Measurements from ENCODE around the gene ZNF700. TPM values are rescaled to one million over a fixed set of nuclear protein-coding genes. Genes with fewer than 3 reads are reported as not detected.

Gene ZNF700
- total and polyA plus RNA-seq, 2 donors (not counting 1 experiment from before 2014, with no cell fraction given), result 14.3 to 34.9 TPM

DNA sequence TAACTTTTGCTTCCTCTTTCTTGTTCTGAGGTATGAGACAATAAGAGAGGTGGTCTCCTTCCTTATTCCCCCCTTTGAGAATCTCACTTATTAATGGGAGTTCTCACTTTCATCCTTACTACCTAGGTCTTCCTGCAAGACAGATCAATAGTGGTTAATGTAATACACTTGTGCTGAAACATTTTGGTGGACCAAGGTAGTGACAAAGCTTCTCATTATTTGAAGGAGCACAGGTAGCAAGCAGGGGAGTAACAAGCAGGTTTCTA, 17.9 kb downstream of the ZNF700 start:
- H3K27me3 ChIP-seq (replicated peaks in 1 of 4; ENCODE audit: control extremely low read depth in 1 of 4, control insufficient read depth in 3 of 4, insufficient read depth in 4 of 4, low read length in 3 of 4), result no peaks in the 10 kb centered on the region
- H3K4me2 ChIP-seq (replicated peaks; ENCODE audit: low read depth, low read length, poor library complexity, severe bottlenecking), result no peak overlapping the region
- H3K36me3 ChIP-seq (replicated peaks in 1 of 2; ENCODE audit: control extremely low read depth in 1 of 2, control insufficient read depth in 1 of 2, extremely low read depth in 1 of 2, insufficient read depth in 2 of 2, low read length in 1 of 2), result peaks cover 7 to 44% of the 10 kb centered on the region in 2 experiments
- H3K9ac ChIP-seq (ENCODE audit: low read length), result no peak overlapping the region
- H3K9me3 Mint-ChIP-seq (ENCODE audit: insufficient read depth), result peaks cover 26% of the 10 kb centered on the region
- peak; percentile 46 for DNase-seq
- no peaks in the 10 kb centered on the region for H3K4me1 ChIP-seq (ENCODE audit: control insufficient read depth in 2 of 2, insufficient read depth in 2 of 2, low read length in 2 of 2)
- H3K27ac Mint-ChIP-seq, result no peak overlapping the region
- H2AFZ ChIP-seq (ENCODE audit: insufficient read depth, low read depth, low read length, poor library complexity, severe bottlenecking), result no peak overlapping the region
- POLR2A ChIA-PET, result interaction anchor here (0.6 kb wide), 1 partner anchor 113 kb away, joined by 3 read pairs; no protein-coding TSS in a partner anchor
- intact Hi-C loops (cut with micrococcal nuclease), result no loop called here
- peaks cover 73% of the 10 kb centered on the region for H3K79me2 ChIP-seq (ENCODE audit: control insufficient read depth, insufficient read depth, low read length)
- ATAC-seq (ENCODE audit: low read depth), result no peak
- H3K4me3 ChIP-seq (ENCODE audit: control extremely low read depth in 1 of 5, extremely low read depth in 1 of 5, insufficient read depth in 1 of 5, low read depth in 2 of 5, low read length in 4 of 5), result no peak overlapping the region
- H3K27ac ChIP-seq (ENCODE audit: low read length in 2 of 2), result no peak overlapping the region
- H3K9me3 ChIP-seq (ENCODE audit: control extremely low read depth in 1 of 3, control insufficient read depth in 2 of 3, insufficient read depth in 1 of 3, low read length in 2 of 3), result peaks cover 7 to 78% (median 71%) of the 10 kb centered on the region in 3 donors
- no peaks in the 10 kb centered on the region for H3K27me3 Mint-ChIP-seq
- TF ChIP-seq EZH2 (IDR thresholded peaks at IDR 0.05; ENCODE audit: borderline replicate concordance, insufficient read depth, low read depth, low read length, poor library complexity, severe bottlenecking), result no peak
- TF ChIP-seq, protein P1, sequence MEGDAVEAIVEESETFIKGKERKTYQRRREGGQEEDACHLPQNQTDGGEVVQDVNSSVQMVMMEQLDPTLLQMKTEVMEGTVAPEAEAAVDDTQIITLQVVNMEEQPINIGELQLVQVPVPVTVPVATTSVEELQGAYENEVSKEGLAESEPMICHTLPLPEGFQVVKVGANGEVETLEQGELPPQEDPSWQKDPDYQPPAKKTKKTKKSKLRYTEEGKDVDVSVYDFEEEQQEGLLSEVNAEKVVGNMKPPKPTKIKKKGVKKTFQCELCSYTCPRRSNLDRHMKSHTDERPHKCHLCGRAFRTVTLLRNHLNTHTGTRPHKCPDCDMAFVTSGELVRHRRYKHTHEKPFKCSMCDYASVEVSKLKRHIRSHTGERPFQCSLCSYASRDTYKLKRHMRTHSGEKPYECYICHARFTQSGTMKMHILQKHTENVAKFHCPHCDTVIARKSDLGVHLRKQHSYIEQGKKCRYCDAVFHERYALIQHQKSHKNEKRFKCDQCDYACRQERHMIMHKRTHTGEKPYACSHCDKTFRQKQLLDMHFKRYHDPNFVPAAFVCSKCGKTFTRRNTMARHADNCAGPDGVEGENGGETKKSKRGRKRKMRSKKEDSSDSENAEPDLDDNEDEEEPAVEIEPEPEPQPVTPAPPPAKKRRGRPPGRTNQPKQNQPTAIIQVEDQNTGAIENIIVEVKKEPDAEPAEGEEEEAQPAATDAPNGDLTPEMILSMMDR (IDR thresholded peaks at IDR 0.05), result no peak
- CTCF ChIA-PET, result no interaction called here
- H4K20me1 ChIP-seq (ENCODE audit: control insufficient read depth, insufficient read depth, low read length, poor library complexity, severe bottlenecking), result peaks cover 7% of the 10 kb centered on the region
- H3K4me1 Mint-ChIP-seq, result no peaks in the 10 kb centered on the region
- no peak overlapping the region for H3K4me3 Mint-ChIP-seq

DNA sequence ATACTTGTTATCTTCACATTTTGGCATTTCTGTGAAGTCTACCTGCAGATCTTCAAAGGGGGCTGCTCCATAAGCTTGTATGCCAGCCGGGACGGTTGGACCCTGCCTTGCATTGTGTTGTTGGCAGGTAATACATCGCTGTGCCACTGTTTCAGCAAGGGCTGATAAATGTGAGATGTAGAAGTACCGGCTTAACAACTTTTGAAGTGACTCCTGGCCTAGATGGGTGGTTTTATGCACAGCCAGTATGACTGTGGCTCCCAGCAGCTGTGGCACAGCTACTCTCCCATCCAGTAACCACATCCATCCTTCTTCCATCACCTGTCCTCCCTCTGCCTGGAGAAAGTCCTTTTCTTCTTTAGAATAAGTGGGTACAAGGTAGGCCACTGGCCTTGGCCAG, 19.7 kb downstream of the ZNF700 start:
- intact Hi-C loops (cut with micrococcal nuclease), result no loop called here
- CTCF ChIA-PET, result interaction anchor here (1.0 kb wide), 1 partner anchor 21 kb away, joined by 3 read pairs; no protein-coding TSS in a partner anchor
- peaks cover 63% of the 10 kb centered on the region for H3K79me2 ChIP-seq (ENCODE audit: control insufficient read depth, insufficient read depth, low read length)

More for the DNA sequence above, 19.7 kb downstream of the ZNF700 start:
- Histone ChIP-seq H3K4me1 (ENCODE audit: control insufficient read depth in 2 of 2, insufficient read depth in 2 of 2, low read length in 2 of 2) (no peaks in the 10 kb centered on the region), H3K9ac (ENCODE audit: low read length) (no peak overlapping the region), H4K20me1 (ENCODE audit: control insufficient read depth, insufficient read depth, low read length, poor library complexity, severe bottlenecking) (peaks cover 7% of the 10 kb centered on the region), H3K4me2 (replicated peaks; ENCODE audit: low read depth, low read length, poor library complexity, severe bottlenecking) (no peak overlapping the region), H3K27ac (ENCODE audit: low read length in 2 of 2) (no peak overlapping the region), H2AFZ (ENCODE audit: insufficient read depth, low read depth, low read length, poor library complexity, severe bottlenecking) (no peak overlapping the region), H3K9me3 (ENCODE audit: control extremely low read depth in 1 of 3, control insufficient read depth in 2 of 3, insufficient read depth in 1 of 3, low read length in 2 of 3) (peaks cover 18 to 85% (median 74%) of the 10 kb centered on the region in 3 donors), H3K36me3 (replicated peaks in 1 of 2; ENCODE audit: control extremely low read depth in 1 of 2, control insufficient read depth in 1 of 2, extremely low read depth in 1 of 2, insufficient read depth in 2 of 2, low read length in 1 of 2) (peaks cover 21 to 60% of the 10 kb centered on the region in 2 experiments), H3K4me3 (ENCODE audit: control extremely low read depth in 1 of 5, extremely low read depth in 1 of 5, insufficient read depth in 1 of 5, low read depth in 2 of 5, low read length in 4 of 5) (no peak overlapping the region), H3K27me3 (replicated peaks in 1 of 4; ENCODE audit: control extremely low read depth in 1 of 4, control insufficient read depth in 3 of 4, insufficient read depth in 4 of 4, low read length in 3 of 4) (no peaks in the 10 kb centered on the region)
- peaks cover 40% of the 10 kb centered on the region for H3K9me3 Mint-ChIP-seq (ENCODE audit: insufficient read depth)
- no peak for TF ChIP-seq EZH2 (IDR thresholded peaks at IDR 0.05; ENCODE audit: borderline replicate concordance, insufficient read depth, low read depth, low read length, poor library complexity, severe bottlenecking)
- TF ChIP-seq, protein P1 (IDR thresholded peaks at IDR 0.05), result no peak
- no peaks in the 10 kb centered on the region for H3K4me1 Mint-ChIP-seq
- no peak overlapping the region for H3K27ac Mint-ChIP-seq
- ATAC-seq (ENCODE audit: low read depth) (no peak), DNase-seq (no peak)
- no peak overlapping the region for H3K4me3 Mint-ChIP-seq
- POLR2A ChIA-PET, result no interaction called here
- WGBS (ENCODE audit: insufficient coverage), result 100% methylated on average over 3 of the region's 4 CpGs
- H3K27me3 Mint-ChIP-seq, result no peaks in the 10 kb centered on the region

Data from B cell (primary cell).